ENCODE results near the gene AP2M1.

AP2M1 gene

GRCh38 chr3:184230603-184231528 is 56.2 kb downstream of the AP2M1 start:
- TF ChIP-seq CTCF (IDR thresholded peaks at IDR 0.05; ENCODE audit: low read depth, low read length, missing control alignments), result no peak
- H3K27ac ChIP-seq, result no peak overlapping the region
- DNase-seq, result no peak
- H3K36me3 ChIP-seq (replicated peaks), result no peaks in the 10 kb centered on the region
- no peak overlapping the region for H3K4me3 ChIP-seq (ENCODE audit: low read depth, low read length)
- peaks cover 51% of the 10 kb centered on the region for H3K27me3 ChIP-seq (replicated peaks)
- in situ Hi-C loops (cut with HindIII; ENCODE audit: low pct_ligation_motif_present, low sequenced_read_pairs), result no loop called here

GRCh38 chr3:184231671-184232070 is 57.0 kb downstream of the AP2M1 start:
- Histone ChIP-seq H3K4me3 (ENCODE audit: low read depth, low read length) (no peak overlapping the region), H3K36me3 (replicated peaks) (no peaks in the 10 kb centered on the region), H3K27me3 (replicated peaks) (peaks cover 51% of the 10 kb centered on the region), H3K27ac (no peak overlapping the region)
- no peak for TF ChIP-seq CTCF (IDR thresholded peaks at IDR 0.05; ENCODE audit: low read depth, low read length, missing control alignments)
- in situ Hi-C loops (cut with HindIII; ENCODE audit: low pct_ligation_motif_present, low sequenced_read_pairs), result no loop called here
- DNase-seq, result no peak

GRCh38 chr3:184233127-184233843 is 58.6 kb downstream of the AP2M1 start:
- no peak for TF ChIP-seq CTCF (IDR thresholded peaks at IDR 0.05; ENCODE audit: low read depth, low read length, missing control alignments)
- Histone ChIP-seq H3K36me3 (replicated peaks) (no peaks in the 10 kb centered on the region), H3K27me3 (replicated peaks) (peaks cover 44% of the 10 kb centered on the region), H3K27ac (no peak overlapping the region), H3K4me3 (ENCODE audit: low read depth, low read length) (no peak overlapping the region)
- in situ Hi-C loops (cut with HindIII; ENCODE audit: low pct_ligation_motif_present, low sequenced_read_pairs), result no loop called here
- DNase-seq, result no peak

All from brain microvascular endothelial cell (primary cell).